ENCODE results near the gene SEZ6L2.

SEZ6L2 gene

GRCh38 chr16:29908719-29909220 lies 9.4 kb upstream of the SEZ6L2 start:
- no peaks in the 10 kb centered on the region for H3K4me1 ChIP-seq (ENCODE audit: insufficient read depth, low read length)

DNA sequence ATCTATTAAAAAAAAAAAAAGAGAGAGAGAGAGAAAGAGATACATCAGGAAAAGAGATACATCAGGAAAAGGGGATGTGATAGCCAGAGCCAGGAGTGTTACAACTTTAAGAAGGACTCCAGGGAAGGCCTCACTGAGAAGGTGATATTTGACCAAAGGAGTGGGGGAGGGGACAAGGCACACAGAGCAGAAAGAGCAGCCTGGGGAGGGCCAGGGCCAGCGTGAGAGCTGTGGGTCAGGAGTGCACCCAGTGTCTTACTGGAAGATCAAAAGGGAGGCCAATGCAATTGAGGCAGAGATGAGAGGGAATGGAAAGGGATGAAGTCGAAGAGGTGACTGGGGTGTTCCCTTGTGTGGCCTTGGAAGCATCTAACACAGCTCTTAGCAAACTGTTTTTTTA lies 8.6 kb upstream of the SEZ6L2 start:
- H3K27ac ChIP-seq (ENCODE audit: low read length), result no peak overlapping the region
- H3K4me1 ChIP-seq (ENCODE audit: insufficient read depth, low read length), result no peaks in the 10 kb centered on the region
- no peaks in the 10 kb centered on the region for H3K27me3 ChIP-seq (ENCODE audit: insufficient read depth, low read length)
- H3K9ac ChIP-seq (ENCODE audit: low read depth, low read length), result no peak overlapping the region
- H3K36me3 ChIP-seq (ENCODE audit: insufficient read depth, low read depth, low read length), result peaks cover 11% of the 10 kb centered on the region; the same call in 1 of the 2 replicates
- H3K4me3 ChIP-seq (ENCODE audit: low read length), result no peak overlapping the region
- H3K9me3 ChIP-seq (ENCODE audit: insufficient read depth, low read depth, low read length), result no peaks in the 10 kb centered on the region

More at GRCh38 chr16:29908719-29909220, 9.4 kb upstream of the SEZ6L2 start:
- Histone ChIP-seq H3K9ac (ENCODE audit: low read depth, low read length) (no peak overlapping the region), H3K27me3 (ENCODE audit: insufficient read depth, low read length) (no peaks in the 10 kb centered on the region), H3K9me3 (ENCODE audit: insufficient read depth, low read depth, low read length) (no peaks in the 10 kb centered on the region), H3K27ac (ENCODE audit: low read length) (no peak overlapping the region), H3K36me3 (ENCODE audit: insufficient read depth, low read depth, low read length) (peaks cover 8% of the 10 kb centered on the region; the same call in 1 of the 2 replicates), H3K4me3 (ENCODE audit: low read length) (no peak overlapping the region)

GRCh38 chr16:29906520-29907244 lies 7.3 kb upstream of the SEZ6L2 start:
- no peak overlapping the region for H3K27ac ChIP-seq (ENCODE audit: low read length)
- H3K4me3 ChIP-seq (ENCODE audit: low read length), result no peak overlapping the region
- H3K4me1 ChIP-seq (ENCODE audit: insufficient read depth, low read length), result no peaks in the 10 kb centered on the region
- no peak overlapping the region for H3K9ac ChIP-seq (ENCODE audit: low read depth, low read length)
- H3K36me3 ChIP-seq (ENCODE audit: insufficient read depth, low read depth, low read length), result peaks cover 11% of the 10 kb centered on the region; the same call in 1 of the 2 replicates
- H3K9me3 ChIP-seq (ENCODE audit: insufficient read depth, low read depth, low read length), result no peaks in the 10 kb centered on the region
- H3K27me3 ChIP-seq (ENCODE audit: insufficient read depth, low read length), result no peaks in the 10 kb centered on the region

DNA sequence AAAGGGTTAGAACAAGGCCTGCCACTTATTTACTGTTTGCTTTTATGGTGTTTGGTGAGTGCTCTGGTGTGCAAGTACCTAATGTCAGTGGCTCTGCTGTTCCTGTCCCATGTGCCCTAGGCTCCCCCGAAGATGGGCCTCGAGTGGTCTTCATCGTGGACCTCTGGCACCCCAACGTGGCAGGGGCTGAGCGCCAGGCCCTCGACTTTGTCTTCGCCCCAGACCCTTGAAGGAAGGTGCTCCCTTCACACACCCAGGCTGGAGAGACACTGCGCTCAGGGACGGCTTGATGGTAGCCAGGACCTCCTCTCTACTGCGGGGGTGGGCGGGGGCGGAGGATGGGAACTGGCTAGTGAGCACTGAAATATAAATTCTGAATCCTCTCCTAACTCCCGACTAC lies 6.3 kb upstream of the SEZ6L2 start:
- Histone ChIP-seq H3K36me3 (ENCODE audit: insufficient read depth, low read depth, low read length) (peaks cover 11% of the 10 kb centered on the region; the same call in 1 of the 2 replicates), H3K27me3 (ENCODE audit: insufficient read depth, low read length) (no peaks in the 10 kb centered on the region), H3K27ac (ENCODE audit: low read length) (no peak overlapping the region), H3K4me3 (ENCODE audit: low read length) (no peak overlapping the region), H3K9ac (ENCODE audit: low read depth, low read length) (no peak overlapping the region), H3K4me1 (ENCODE audit: insufficient read depth, low read length) (no peaks in the 10 kb centered on the region), H3K9me3 (ENCODE audit: insufficient read depth, low read depth, low read length) (no peaks in the 10 kb centered on the region)

DNA sequence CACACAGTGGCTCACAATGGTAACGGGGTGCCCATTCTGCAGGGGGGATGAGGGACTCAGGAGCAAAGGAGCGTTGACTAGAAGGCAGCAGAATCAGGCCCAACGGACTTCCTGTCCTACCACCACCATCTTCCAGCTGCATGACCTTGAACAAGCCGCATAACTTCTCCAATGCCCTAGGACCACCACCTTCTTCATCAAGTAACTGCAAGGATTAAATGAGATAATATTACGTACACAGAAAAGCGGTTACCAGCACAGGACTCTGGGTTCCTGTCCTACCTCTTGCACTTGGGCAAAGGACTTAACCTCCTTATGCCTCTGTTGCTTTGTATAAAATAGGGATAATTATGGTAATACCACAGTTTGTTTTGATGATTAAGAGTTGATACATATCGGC lies 5.6 kb upstream of the SEZ6L2 start:
- no peaks in the 10 kb centered on the region for H3K4me1 ChIP-seq (ENCODE audit: insufficient read depth, low read length)
- H3K27ac ChIP-seq (ENCODE audit: low read length), result no peak overlapping the region
- peaks cover 11% of the 10 kb centered on the region; the same call in 1 of the 2 replicates for H3K36me3 ChIP-seq (ENCODE audit: insufficient read depth, low read depth, low read length)
- H3K27me3 ChIP-seq (ENCODE audit: insufficient read depth, low read length), result no peaks in the 10 kb centered on the region
- H3K9ac ChIP-seq (ENCODE audit: low read depth, low read length), result no peak overlapping the region
- no peak overlapping the region for H3K4me3 ChIP-seq (ENCODE audit: low read length)
- H3K9me3 ChIP-seq (ENCODE audit: insufficient read depth, low read depth, low read length), result no peaks in the 10 kb centered on the region

GRCh38 chr16:29903590-29903989 lies 4.2 kb upstream of the SEZ6L2 start:
- Histone ChIP-seq H3K27ac (ENCODE audit: low read length) (no peak overlapping the region), H3K27me3 (ENCODE audit: insufficient read depth, low read length) (no peaks in the 10 kb centered on the region), H3K4me3 (ENCODE audit: low read length) (no peak overlapping the region), H3K4me1 (ENCODE audit: insufficient read depth, low read length) (no peaks in the 10 kb centered on the region), H3K36me3 (ENCODE audit: insufficient read depth, low read depth, low read length) (peaks cover 11% of the 10 kb centered on the region; the same call in 1 of the 2 replicates), H3K9ac (ENCODE audit: low read depth, low read length) (no peak overlapping the region), H3K9me3 (ENCODE audit: insufficient read depth, low read depth, low read length) (no peaks in the 10 kb centered on the region)

GRCh38 chr16:29901607-29901945 lies 2.2 kb upstream of the SEZ6L2 start:
- Histone ChIP-seq H3K9me3 (ENCODE audit: insufficient read depth, low read depth, low read length) (no peaks in the 10 kb centered on the region), H3K27ac (ENCODE audit: low read length) (no peak overlapping the region), H3K4me1 (ENCODE audit: insufficient read depth, low read length) (0 out of 2 replicates have a peak, but pooled peaks cover 2% of the 10 kb centered on the region), H3K4me3 (ENCODE audit: low read length) (peak overlapping the region; percentile 93; the same call in 1 of the 2 replicates), H3K36me3 (ENCODE audit: insufficient read depth, low read depth, low read length) (peaks cover 11% of the 10 kb centered on the region; the same call in 1 of the 2 replicates), H3K9ac (ENCODE audit: low read depth, low read length) (0 out of 2 replicates have a peak overlapping the region, but pooled peaks have one; percentile 78), H3K27me3 (ENCODE audit: insufficient read depth, low read length) (no peaks in the 10 kb centered on the region)

- Histone ChIP-seq H3K27me3 (ENCODE audit: insufficient read depth, low read length) (no peaks in the 10 kb centered on the region), H3K9ac (ENCODE audit: low read depth, low read length) (peak overlapping the region; percentile 78), H3K9me3 (ENCODE audit: insufficient read depth, low read depth, low read length) (no peaks in the 10 kb centered on the region), H3K4me3 (ENCODE audit: low read length) (peak overlapping the region; percentile 93), H3K36me3 (ENCODE audit: insufficient read depth, low read depth, low read length) (peaks cover 11% of the 10 kb centered on the region; the same call in 1 of the 2 replicates), H3K27ac (ENCODE audit: low read length) (peak overlapping the region; percentile 18), H3K4me1 (ENCODE audit: insufficient read depth, low read length) (0 out of 2 replicates have a peak, but pooled peaks cover 2% of the 10 kb centered on the region)
Measured at GRCh38 chr16:29900888-29901606, 1.7 kb upstream of the SEZ6L2 start.

GRCh38 chr16:29900102-29900887 lies 945 bp upstream of the SEZ6L2 start, which contains the start of gene ASPHD1:
ASPHD1 (plus strand) TSS chr16:29900488; CDS start chr16:29900972, 484 bp downstream.
- Histone ChIP-seq H3K27ac (ENCODE audit: low read length) (peak within 1 kb of the TSS; percentile 18), H3K4me1 (ENCODE audit: insufficient read depth, low read length) (0 out of 2 replicates have a peak, but pooled peaks cover 2% of the 10 kb centered on the region), H3K4me3 (ENCODE audit: low read length) (peak within 1 kb of the TSS; percentile 93), H3K36me3 (ENCODE audit: insufficient read depth, low read depth, low read length) (peaks cover 11% of the 10 kb centered on the region; the same call in 1 of the 2 replicates), H3K9me3 (ENCODE audit: insufficient read depth, low read depth, low read length) (no peaks in the 10 kb centered on the region), H3K27me3 (ENCODE audit: insufficient read depth, low read length) (no peaks in the 10 kb centered on the region), H3K9ac (ENCODE audit: low read depth, low read length) (peak within 1 kb of the TSS; percentile 79)

GRCh38 chr16:29898804-29899515 lies 390 bp downstream of the SEZ6L2 start:
- Histone ChIP-seq H3K9ac (ENCODE audit: low read depth, low read length) (peak overlapping the region; percentile 79; the same call in 1 of the 2 replicates), H3K27ac (ENCODE audit: low read length) (no peak overlapping the region), H3K36me3 (ENCODE audit: insufficient read depth, low read depth, low read length) (0 out of 2 replicates have a peak, but pooled peaks cover 3% of the 10 kb centered on the region), H3K27me3 (ENCODE audit: insufficient read depth, low read length) (no peaks in the 10 kb centered on the region), H3K9me3 (ENCODE audit: insufficient read depth, low read depth, low read length) (no peaks in the 10 kb centered on the region), H3K4me3 (ENCODE audit: low read length) (peak overlapping the region; percentile 93), H3K4me1 (ENCODE audit: insufficient read depth, low read length) (0 out of 2 replicates have a peak, but pooled peaks cover 2% of the 10 kb centered on the region)

All from iPS-20b (cell line).